NCI-H2227 (cell line): Measurements from ENCODE around the gene APMAP.
A peak's percentile ranks its signal among the peaks of the same experiment; 100 is the strongest.
"Not testable (repeated sequence)": the region's sequence is repeated elsewhere in the genome, so short reads cannot be mapped to it uniquely, and the experiment has no call there.

Experiments used
- DNase-seq: peaks from one replicate; lab custom pipeline; 2025; ENCODE audit not compliant: unreplicated experiment; lab: John Stamatoyannopoulos, UW

APMAP gene

DNA sequence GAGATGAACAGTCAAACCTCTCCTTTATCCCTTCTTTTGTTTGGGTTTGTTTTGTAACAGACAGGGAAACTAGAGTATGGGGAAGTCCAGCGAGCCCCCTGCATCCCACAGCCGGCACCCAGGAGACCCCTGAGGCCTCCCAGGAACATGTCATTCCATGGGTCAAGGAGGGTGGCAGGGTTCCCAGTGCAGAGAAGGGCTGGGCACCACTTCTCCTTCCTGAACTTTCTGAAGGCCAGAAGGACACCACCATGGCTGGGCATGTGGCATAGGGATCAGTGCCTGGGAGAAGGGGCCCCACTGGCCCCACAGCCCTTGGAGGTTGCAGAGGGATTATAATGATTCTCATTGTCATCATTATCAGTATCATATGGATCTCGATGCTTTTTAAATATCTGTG is 57.4 kb downstream of the APMAP start:
- no peak for DNase-seq

DNA sequence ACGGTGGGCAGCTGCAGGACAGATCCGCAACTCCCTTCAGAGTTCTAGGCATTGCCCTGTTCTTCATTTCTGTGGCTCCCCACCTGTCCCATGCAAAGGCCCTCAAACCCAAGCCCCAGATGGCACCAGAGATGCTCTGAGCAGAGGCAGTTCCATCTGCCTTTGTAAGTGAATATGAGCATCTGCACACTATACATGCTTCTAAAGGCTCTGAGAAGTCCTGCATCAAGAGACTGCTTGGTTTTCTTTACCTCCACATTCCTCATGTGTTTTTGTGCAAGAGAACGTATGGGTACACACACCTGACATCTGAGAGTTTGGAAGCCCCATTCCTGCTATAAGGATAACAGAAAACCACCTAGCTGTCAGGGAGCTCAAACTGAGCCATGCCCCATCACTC is 57.8 kb downstream of the APMAP start:
- no peak for DNase-seq

DNA sequence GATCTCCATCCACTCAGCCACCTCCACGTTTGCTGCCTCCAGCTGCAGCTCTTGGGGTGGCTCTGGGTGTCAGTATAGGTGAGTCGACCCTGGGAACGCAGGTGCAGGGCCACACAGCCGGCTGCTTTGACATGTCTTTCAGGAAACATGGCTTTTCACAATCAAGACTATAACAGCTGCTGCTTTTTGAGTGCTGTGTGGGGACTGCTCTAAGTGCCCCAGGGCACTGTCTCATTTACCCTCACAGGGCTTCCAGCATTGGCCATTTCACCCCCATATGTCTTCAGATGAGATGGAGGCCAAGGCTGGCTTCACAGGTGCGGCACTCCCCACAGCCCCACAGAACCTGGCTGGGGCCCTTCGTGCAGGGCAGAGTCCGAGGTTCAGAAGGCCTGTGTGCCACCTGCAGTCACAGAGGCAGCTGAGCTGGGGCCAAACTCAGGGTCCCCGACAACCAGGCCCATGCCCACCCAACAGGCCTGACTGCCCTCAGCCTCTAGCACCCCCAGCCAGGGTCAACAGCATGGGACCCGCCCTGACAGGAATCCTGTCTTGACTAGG is 58.4 kb downstream of the APMAP start:
- DNase-seq, result no peak

DNA sequence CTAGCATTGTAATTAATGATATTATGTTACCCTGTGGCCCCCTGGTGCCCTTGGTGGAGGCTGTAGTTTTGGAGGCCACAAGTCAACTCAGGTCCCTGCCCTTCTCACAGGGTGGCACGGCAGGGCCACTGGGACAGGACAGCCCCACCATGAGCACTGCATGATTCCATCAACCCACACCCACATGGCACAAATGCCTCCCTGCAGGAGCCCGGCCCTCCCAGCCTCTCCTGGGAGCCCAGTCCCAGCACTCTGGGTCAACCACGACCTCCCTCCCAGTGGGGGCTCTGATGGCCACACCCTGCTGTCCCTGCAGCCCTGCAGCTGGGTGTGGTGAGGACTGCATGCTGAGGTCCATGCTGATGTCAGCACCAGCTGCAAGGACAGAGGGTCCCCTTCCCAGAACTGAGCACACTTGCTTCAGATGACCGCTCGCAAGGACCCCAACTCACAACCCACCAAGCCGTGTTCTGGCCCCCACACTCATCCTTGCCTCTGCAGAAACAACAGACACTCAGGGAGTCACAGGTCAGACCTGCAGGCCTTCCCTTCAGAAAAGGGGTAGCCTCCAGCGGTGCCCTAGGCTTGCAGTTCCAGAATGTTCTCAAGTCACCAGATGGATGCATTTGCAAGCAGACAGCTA is 59.2 kb downstream of the APMAP start:
- DNase-seq, result no peak

DNA sequence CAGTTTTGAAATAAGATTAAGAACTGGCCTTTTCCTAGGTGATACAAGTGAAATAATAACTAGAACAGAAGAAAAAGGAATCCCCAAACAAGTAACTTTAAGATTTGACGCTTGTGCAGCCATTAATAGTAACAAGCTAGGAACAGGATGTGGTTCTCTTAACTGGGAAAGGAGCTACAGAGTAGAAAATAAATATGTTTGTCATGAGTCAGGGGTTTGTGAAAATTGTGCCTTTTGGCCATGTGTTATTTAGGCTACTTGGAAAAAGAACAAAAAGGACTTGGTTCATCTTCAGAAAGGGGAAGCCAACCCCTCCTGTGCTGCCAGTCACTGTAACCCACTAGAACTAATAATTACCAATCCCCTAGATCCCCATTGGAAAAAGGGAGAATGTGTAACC is 60.7 kb downstream of the APMAP start:
- DNase-seq, result not testable (repeated sequence)

DNA sequence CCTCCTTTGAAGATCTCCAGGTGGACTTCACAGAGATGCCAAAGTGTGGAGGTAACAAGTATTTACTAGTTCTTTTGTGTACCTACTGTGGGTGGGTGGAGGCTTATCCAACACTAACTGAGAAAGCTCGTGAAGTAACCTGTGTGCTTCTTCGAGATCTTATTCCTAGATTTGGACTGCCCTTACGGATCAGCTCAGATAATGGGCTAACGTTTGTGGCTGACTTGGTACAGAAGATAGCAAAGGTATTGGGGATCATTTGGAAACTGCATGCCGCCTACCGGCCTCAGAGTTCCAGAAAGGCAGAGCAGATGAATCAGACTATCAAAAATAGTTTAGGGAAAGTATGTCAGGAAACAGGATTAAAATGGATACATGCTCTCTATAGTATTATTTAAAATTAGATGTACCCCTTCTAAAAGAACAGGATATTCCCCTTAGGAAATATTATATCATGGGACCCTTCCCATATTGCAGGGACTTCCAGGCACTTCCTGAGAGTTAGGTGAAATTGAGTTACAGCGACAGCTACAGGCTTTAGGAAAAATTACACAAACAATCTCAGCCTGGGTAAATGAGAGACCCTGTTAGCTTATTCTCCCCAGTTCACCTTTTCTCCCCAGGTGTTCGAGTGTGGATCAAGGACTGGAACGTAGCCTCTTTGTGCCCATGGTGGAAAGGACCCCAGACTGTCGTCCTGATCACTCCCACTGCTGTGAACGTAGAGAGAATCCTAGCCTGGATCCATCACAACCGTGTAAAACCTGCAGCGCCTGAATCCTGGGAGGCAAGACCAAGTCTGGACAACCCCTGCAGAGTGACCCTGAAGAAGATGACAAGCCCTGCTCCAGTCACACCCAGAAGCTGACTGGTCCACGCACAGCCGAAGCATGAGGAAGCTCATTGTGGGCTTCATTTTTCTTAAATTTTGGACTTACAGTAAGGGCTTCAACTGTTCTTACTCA is 61.5 kb downstream of the APMAP start:
- not testable (repeated sequence) for DNase-seq

DNA sequence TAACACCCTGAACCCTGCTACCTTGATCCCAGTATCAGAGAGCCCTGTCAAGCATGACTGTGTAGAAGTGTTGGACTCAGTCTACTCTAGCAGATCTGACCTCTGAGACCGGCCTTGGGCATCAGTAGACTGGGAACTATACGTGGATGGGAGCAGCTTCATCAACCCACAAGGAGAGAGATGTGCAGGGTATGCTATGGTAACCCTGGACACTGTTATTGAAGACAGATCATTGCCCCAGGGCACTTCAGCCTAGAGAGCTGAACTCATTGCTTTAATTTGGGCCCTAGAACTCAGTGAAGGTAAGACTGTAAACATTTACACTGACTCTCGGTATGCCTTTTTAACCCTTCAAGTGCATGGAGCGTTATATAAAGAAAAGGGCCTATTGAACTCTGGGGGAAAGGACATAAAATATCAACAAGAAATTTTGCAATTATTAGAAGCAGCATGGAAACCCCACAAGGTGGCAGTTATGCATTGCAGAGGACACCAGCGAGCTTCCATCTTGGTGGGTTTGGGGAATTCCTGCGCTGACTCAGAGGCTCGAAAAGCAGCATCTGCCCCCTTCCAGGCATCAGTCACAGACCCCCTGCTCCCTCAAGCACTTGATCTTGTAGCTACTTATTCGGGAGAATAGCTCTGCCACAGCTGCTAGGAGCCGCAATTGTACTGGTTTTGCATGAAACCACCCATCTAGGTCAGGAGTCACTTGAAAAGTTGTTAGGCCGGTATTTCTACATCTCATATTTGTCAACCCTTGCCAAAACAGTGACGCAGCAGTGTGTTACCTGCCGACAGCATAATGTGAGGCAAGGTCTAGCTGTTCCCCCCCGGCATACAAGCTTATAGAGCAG is 62.5 kb downstream of the APMAP start:
- not testable (repeated sequence) for DNase-seq

DNA sequence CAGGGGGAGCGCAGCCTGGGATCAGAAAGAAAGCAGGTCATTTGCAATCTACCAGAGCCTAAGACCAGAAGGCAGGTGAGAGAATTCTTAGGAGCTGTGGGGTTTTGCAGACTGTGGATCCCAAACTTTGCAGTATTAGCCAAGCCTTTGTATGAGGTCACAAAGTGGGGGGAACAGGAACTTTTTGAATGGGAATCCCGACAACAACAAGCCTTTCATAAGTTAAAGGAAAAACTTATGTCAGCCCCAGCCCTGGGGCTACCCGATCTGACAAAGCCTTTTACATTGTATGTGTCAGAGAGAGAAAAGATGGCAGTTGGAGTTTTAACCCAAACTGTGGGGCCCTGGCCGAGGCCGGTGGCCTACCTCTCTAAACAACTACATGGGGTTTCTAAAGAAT is 63.3 kb downstream of the APMAP start:
- not testable (repeated sequence) for DNase-seq

DNA sequence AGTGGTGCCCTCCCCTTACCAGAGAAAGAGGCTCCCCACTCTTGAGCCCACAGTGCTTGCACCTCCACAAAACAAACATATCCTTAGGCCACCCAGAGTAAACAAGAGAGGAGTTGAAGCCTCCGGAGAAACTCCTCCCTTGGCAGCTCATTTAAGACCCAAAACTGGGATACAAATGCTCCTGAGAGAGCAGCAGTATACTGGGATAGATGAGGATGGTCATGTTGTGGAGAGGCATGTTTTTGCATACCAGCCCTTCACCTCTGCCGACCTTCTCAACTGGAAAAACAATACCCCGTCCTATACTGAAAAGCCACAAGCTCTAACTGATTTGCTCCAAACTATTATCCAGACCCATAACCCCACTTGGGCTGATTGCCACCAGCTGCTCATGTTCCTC is 71.8 kb downstream of the APMAP start:
- DNase-seq, result not testable (repeated sequence)

DNA sequence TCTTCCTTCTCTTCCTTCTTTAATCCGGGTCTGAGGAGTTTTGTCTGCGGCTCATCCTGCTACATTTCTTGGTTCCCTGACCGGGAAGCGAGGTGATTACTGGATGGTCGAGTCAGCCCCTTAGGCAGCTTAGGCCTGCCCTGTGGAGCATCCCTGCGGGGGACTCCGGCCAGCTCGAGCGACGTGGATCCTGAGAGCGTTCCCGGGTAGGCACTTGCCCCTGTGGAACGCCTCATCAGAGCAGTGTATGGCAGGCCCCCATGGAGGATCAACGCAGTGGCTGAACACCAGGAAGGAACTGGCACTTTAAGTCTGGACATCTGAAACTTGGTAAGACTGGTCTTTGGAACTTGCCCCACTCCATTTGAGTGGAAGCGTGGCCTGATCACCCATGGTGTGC is 72.9 kb downstream of the APMAP start:
- DNase-seq, result not testable (repeated sequence)

DNA sequence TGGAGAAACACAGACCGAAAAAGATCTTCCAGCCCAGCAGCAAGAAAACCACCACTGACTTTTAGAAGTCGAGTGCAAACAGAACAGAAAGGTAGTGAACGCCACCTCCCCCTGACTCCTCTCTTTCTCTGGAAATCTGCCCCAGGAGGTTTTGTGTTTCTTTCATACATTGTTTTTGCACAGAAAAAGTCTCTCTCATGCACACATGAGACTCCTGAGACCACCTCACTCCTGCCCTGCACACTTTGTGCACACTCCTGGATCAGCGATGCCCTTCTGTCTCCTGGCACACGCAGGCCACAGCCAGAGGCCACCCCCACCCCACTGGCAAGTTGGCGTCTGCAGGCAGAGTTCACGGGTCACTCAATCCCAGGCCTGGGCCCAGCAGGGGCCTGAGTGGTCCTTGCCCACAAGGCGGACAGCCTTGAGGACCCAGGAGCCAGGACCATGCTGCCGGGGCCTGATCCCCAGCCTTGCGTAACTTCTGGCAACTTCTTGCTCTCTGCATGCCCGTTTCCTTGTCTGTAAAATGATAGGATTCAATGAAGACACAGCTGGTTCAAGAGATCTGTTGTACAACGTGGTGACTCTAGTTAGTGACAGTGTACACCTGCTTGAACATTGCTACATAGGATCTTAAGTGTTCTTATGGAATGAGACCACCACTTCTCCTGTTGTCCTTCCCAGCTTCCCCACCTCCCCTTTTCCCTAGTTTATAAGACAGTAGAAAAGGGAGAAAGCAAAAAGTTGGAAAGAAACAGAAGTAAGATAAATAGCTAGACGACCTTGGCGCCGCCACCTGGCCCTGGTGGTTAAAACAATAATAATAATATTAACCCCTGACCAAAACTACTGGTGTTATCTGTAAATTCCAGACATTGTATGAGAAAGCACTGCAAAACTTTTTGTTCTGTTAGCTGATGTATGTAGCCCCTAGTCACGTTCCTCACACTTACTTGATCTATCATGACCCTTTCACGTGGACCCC is 73.7 kb downstream of the APMAP start:
- DNase-seq, result no peak

DNA sequence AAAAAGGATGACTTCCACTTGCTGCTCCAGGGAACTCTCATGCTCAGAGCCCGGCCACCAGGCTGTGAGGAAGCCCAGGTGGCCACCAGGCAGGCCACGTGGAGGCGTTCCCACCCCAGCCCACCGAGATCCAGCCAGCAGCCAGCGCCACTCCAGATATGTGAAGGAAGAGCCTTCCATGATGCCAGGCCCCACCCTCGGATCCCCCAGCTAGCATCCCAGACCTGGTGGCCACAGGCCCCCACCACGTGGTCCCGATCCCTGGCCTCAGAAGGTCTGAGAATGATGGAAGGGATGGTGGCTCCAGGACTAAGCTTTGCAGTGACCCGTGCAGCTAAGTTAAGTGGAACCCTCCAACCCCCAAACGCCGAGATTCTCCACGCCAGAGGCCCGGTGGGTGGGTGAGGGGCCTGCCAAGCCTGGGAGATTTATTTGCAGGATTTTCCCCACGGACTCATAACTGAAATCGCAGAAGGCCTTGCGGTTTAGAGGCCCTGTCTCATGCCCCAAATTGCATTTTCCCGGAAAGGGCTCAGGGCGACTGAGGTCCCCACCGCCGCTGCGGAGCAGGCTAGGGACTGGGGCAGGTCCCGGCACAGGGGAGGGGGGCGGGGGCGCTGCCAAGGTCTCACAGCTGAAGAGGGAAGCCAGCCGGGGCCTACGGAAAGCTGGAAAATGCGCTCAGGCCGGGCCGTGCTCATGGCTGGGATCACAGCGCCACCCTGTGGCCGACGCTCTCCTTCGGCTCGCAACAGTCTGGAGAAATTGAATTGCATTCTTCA is 74.6 kb downstream of the APMAP start:
- peak; percentile 81 for DNase-seq

DNA sequence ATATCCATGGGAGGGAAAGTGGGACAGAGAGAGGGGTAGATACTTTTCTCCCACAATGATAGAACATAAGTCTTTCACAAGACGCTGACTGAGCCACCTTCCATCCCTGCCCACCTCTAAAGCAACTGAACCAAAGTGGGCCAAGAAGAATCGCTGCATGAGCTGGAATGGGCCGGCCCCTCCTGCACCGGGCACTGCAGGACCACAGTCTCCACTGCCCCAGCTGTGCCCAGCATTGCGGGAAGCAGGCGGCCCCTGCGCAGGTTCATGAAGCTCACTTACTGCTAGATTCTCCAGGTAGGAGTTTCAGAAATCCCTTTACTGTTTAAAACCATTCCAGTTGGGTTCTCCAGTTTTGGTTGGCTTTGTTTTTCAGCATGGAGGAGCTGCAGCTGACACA is 75.5 kb downstream of the APMAP start:
- no peak for DNase-seq

DNA sequence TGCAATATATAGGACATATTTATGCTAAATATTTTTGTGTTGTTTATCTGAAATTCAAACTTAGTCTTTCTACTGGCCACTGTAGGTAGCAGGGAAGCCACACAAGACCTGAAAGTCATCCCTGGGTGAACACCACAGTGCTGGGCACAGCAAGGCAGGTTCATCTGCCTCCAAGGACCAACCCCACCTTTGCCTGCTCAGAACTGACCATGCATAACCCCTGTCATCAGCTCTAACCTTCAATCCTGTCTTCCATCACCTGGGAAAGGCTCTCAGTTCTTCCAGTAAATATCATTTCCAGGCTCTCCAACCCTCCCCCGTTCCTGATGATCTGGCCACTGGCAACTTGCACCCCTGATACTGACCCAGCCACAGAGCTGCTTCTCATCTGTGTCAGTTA is 76.1 kb downstream of the APMAP start:
- DNase-seq, result no peak

DNA sequence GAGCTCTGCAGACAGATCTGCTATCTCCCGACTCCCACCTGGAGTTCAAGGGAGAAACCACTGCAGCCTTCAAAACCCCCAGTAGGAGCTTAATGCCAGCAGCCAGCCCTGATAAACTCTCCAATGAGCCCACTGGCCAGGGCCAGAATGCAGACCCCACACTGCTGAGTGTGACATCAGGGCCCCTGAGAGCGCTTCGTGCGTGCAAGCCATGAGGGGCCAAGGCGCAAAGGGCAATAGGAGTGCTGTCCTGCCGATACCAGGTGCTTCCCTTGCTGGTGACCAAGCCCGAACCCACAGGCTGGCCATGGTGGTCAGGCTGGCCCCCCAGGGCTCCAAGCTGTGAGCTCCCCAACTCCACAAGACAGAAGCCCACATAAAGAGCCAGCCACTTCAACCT is 76.7 kb downstream of the APMAP start:
- DNase-seq, result no peak

DNA sequence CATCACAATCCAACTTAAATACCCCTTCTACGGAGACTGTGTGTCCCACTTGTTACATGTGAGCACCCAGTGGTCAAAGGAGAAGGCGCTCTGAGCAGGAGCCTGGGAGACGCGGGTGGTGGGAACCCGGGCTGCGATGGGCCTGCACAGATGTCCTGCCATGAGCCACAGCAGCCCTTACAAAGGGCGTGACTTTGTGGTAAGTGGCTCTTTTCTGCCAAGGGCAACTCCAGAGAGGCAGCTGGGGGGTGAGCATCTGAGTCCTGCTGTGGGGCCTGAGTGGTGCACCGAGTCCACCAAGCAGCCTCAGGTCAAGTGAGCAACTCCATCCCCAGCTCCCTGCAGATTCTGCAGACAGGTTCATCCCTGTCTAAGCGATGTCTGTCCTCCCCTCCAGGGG is 77.1 kb downstream of the APMAP start:
- DNase-seq, result no peak

DNA sequence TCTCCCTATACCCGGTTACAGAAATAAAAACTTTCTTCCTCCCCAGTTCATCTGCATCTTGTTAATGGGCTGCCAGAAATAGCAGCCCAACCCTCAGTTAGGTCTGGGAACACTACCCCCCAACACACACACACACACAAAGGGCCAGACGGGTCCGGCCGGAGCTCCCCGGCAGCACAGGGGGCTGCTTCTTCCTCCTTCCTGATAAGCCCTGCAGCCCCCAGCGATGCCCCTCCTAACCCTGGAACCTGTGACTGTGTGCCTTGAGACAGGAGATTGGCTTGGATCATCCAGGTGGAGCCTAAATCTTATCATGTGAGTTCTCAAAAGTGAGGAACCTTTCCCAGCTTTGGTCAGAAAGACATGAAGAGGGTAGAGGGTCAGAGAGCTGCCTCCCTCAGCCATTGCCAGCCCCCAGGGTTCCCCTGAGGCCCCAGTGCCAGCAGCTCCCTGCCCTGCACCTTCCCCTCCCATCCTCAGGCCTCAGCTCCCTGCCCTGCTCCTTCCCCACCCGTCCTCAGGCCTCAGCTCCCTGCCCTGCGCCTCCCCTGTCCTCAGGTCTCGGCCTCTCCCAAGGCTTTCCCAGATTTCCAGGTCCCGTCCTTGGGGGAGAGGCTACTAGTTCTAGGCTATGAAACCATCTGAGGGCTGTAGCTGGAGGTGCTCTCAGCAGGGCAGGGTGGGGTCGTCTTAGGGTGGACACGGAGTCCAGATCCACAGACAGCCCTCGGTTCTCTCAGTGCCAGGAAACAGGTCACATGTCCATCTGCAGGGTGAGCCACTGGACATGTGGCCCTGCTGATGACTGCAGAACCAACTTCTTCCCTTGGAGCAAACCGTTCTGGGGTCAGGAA is 77.9 kb downstream of the APMAP start:
- no peak for DNase-seq

DNA sequence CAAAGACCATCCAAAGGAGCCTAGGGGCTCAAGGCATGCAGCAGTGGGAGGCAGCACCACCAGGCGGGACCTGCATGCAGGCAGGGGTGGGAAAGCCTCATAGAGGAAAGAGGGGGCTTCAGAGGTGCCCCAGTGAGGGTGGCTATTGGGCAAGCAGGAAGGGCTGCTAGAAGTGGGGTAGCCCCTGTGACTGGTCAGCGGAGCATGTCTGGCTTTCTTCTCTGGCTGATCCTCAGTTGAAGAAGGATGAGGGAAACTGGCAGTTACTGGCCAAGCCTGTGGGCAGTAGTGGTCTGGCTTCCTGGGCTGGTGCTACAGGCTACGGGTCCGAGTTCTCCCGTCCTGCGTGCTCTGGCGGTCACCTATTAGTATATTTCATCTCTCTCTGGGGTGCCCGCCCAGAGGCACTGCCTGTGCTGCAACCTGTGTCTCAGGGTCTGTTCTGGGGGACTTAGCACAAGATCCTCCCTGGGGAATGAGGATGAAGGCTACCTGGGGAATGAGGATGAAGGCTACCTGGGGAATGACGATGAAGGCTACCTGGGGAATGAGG is 79.4 kb downstream of the APMAP start:
- no peak for DNase-seq
